ENCODE measurements around the gene UBE2E2.

DNA sequence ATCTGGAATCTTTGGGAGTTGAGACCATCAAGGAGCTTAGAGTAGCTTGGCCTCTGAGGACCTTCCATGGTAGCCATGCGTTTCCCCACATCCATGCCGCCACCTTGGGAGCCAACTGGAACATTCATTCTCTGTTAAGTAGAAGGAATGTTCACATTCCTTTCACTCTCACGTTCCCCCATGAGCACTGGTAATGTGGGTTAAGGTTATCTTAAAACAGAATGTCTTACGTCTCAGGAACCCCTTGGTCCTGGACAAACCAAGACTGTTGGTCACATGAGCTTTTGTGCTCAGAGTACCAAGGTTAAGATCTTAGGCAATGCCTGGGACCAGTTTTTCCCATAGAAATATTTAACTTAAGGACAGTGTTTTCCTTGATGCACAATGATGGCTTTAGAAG is 390.9 kb downstream of the UBE2E2 start:
- TF ChIP-seq, protein P1, sequence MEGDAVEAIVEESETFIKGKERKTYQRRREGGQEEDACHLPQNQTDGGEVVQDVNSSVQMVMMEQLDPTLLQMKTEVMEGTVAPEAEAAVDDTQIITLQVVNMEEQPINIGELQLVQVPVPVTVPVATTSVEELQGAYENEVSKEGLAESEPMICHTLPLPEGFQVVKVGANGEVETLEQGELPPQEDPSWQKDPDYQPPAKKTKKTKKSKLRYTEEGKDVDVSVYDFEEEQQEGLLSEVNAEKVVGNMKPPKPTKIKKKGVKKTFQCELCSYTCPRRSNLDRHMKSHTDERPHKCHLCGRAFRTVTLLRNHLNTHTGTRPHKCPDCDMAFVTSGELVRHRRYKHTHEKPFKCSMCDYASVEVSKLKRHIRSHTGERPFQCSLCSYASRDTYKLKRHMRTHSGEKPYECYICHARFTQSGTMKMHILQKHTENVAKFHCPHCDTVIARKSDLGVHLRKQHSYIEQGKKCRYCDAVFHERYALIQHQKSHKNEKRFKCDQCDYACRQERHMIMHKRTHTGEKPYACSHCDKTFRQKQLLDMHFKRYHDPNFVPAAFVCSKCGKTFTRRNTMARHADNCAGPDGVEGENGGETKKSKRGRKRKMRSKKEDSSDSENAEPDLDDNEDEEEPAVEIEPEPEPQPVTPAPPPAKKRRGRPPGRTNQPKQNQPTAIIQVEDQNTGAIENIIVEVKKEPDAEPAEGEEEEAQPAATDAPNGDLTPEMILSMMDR (IDR thresholded peaks at IDR 0.05) = no peak
- no peak for TF ChIP-seq POLR2A (IDR thresholded peaks at IDR 0.05)

Measured in ovary (tissue), 3 donors.